ENCODE data around the gene PXMP4.

DNA sequence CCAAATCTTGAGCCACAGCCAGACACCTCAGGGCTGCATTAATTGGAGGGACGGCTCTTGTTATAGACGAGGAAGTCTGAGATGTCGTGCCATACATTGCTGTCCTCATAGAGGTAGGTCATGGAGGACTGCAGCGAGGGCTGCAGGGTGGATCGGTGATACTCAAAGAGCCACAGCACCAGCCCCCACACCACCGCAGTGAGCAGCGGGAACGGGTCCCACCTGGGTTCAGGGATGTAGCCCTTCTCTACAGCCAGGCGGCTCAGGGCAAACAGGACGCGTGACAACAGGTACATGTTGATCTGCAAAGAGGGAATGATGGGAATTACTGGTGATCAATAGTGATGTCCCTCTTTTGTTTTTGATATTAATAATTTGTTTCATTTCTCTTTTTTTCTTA lies 12.4 kb downstream of the PXMP4 start:
- TF ChIP-seq CTCF (IDR thresholded peaks at IDR 0.05; ENCODE audit: low read depth, low read length) (no peak), EZH2phosphoT487 (IDR thresholded peaks at IDR 0.05; ENCODE audit: low read depth) (no peak)

All from OCI-LY3 (cell line).